WERI-Rb-1 (cell line): Measurements from ENCODE around the gene UGGT2.

ENCODE experiments used
- DNase-seq: peaks from one replicate; pipeline ENCODE4 v3.0.0-alpha.2; 2020
- H3K27ac ChIP-seq: fragments of 250-450 bp; sonication (Bioruptor Pico); 2 replicates; pipeline ENCODE4 v1.5.1; 2020; ENCODE audit warnings: mild to moderate bottlenecking, moderate library complexity
- H3K27me3 ChIP-seq: fragments of 250-450 bp; sonication (Bioruptor Pico); 2 replicates; pipeline ENCODE4 v1.5.1; 2021; ENCODE audit warnings: mild to moderate bottlenecking, low read depth, moderate library complexity; ENCODE audit not compliant: insufficient read depth, severe bottlenecking
- H3K36me3 ChIP-seq: fragments of 250-450 bp; sonication (Bioruptor Pico); 2 replicates; pipeline ENCODE4 v1.5.1; 2020; ENCODE audit warnings: mild to moderate bottlenecking, moderate library complexity
- H3K4me3 ChIP-seq: 2 replicates; pipeline ENCODE4 v1.5.1; 2011; ENCODE audit warnings: low read depth, mild to moderate bottlenecking, control low read depth, low read length
- H3K9me3 ChIP-seq: fragments of 250-450 bp; sonication (Bioruptor Pico); 2 replicates; pipeline ENCODE4 v1.5.1; 2021; ENCODE audit warnings: mild to moderate bottlenecking, moderate library complexity; ENCODE audit not compliant: severe bottlenecking
- TF ChIP-seq, protein P1 (sequence below): IDR thresholded peaks from 2 replicates; pipeline ENCODE4 v1.5.1; 2011; ENCODE audit warnings: low read depth, mild to moderate bottlenecking, control low read depth, inconsistent platforms, low read length

The UGGT2 gene

DNA sequence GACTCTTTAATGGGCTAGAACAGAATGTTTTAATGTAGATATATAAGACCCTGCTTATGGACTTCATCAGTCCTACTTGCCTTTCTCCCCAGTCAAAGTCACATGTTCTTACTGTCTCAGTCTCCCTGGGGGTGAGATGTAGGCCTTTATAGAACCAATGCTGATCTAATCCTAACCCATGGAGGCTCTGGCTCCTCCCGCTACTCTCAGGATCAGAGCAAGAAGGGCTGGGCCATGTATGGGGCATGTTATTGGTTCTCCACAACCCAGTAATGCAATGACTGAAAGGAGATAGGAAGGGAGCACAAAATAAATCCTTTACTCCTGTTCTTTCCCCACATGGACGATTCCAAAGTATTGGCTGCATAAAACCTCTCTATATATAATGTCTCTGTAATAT, 82.3 kb downstream of the UGGT2 start:
- DNase-seq: no peak
- H3K27ac ChIP-seq: no peak overlapping the region
- H3K4me3 ChIP-seq: no peak overlapping the region
- H3K36me3 ChIP-seq: no peaks in the 10 kb centered on the region; the same call in 1 of the 2 replicates
- H3K27me3 ChIP-seq: no peaks in the 10 kb centered on the region
- H3K9me3 ChIP-seq: peaks cover under 1% of the 10 kb centered on the region
- TF ChIP-seq, protein P1, sequence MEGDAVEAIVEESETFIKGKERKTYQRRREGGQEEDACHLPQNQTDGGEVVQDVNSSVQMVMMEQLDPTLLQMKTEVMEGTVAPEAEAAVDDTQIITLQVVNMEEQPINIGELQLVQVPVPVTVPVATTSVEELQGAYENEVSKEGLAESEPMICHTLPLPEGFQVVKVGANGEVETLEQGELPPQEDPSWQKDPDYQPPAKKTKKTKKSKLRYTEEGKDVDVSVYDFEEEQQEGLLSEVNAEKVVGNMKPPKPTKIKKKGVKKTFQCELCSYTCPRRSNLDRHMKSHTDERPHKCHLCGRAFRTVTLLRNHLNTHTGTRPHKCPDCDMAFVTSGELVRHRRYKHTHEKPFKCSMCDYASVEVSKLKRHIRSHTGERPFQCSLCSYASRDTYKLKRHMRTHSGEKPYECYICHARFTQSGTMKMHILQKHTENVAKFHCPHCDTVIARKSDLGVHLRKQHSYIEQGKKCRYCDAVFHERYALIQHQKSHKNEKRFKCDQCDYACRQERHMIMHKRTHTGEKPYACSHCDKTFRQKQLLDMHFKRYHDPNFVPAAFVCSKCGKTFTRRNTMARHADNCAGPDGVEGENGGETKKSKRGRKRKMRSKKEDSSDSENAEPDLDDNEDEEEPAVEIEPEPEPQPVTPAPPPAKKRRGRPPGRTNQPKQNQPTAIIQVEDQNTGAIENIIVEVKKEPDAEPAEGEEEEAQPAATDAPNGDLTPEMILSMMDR: no peak

DNA sequence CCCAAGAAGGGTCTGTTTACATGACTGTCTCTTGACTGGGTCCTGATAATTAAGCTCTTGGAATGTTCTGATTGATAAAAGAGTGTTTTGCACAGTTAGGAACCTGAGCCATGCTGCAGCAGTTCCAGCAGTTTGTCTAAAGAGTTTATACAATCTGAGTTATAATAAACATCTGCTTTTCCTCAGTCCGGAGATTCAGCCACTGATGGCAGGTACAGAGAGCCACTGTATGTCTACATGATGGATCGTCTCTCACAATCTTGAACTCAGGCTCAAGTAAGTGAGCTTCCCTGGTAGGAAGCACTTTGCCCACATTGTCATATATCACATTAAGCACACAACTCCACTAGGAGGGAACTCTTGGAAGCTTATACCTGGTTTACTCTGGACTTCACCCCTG, 84.3 kb downstream of the UGGT2 start:
- DNase-seq: no peak
- Histone ChIP-seq H3K9me3 (no peaks in the 10 kb centered on the region), H3K4me3 (no peak overlapping the region), H3K27ac (no peak overlapping the region), H3K27me3 (no peaks in the 10 kb centered on the region), H3K36me3 (no peaks in the 10 kb centered on the region; the same call in 1 of the 2 replicates)
- TF ChIP-seq, protein P1: no peak

DNA sequence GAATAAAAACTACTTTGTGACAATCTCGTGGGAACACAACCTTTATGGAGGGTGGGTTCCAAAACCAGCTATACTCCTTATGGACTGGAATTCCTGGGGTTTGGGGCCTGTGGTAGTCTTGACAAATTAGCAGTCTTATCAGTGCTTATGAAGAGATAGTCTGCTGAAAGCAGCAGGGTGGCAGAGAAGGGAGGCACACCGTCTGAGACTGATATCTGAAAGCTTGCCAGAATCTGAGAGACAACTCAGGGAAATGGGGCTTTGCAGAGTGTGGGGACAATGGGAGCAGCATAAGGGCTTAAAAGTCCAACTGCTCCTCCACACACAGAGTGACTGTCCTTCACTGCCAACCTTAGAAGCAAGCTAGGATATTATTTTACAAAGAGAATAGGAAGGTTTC, 95.9 kb downstream of the UGGT2 start:
- Histone ChIP-seq H3K36me3 (no peaks in the 10 kb centered on the region; the same call in 1 of the 2 replicates), H3K27ac (no peak overlapping the region), H3K9me3 (peaks cover 13% of the 10 kb centered on the region), H3K27me3 (no peaks in the 10 kb centered on the region), H3K4me3 (no peak overlapping the region)
- DNase-seq: no peak
- TF ChIP-seq, protein P1: no peak

DNA sequence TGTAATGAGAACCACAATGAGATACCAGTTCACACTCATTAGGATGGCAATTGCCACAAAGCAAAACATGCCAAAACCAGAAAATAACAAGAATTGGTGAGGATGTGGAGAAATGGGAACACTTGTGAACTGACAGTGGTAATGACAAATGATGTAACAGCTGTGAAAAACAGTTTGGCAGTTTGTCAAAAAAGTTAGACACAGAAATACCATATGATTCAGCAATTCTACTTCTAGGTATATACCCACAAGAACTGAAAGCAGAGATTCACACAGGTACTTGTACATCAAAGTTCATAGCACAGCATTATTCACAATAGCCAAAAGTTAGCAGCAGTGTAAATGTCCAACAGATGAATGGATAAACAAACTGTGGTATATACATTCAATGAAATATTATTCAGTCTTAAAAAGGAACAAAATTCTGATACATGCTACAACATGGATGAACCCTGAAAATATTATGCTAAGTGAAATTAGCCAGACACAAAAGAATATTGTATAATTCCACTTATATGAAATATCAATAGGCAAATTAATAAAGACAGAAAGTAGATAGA, 96.5 kb downstream of the UGGT2 start:
- Histone ChIP-seq H3K36me3 (no peaks in the 10 kb centered on the region; the same call in 1 of the 2 replicates), H3K4me3 (no peak overlapping the region), H3K9me3 (peaks cover 13% of the 10 kb centered on the region), H3K27me3 (no peaks in the 10 kb centered on the region), H3K27ac (no peak overlapping the region)
- TF ChIP-seq, protein P1: no peak
- DNase-seq: no peak

DNA sequence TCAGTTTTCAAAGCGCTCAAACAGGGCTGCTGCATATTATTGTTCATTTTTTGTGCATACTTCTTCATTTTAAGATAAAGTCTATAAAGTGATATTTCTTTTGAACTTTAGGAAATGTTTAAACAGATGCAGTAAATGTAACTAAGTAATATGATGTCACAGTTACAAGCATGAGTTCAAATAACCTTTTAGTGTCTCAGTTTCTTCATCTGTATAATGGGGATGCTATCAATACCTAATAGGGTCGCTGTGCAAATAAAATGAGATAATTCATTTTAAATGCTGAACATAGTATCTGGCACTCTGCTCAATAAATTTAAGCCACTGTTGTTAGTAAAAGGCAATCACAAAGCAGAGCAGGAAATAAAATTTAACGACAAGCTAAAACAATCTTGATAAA, 97.5 kb downstream of the UGGT2 start:
- H3K36me3 ChIP-seq: no peaks in the 10 kb centered on the region
- H3K27me3 ChIP-seq: no peaks in the 10 kb centered on the region

More for the DNA sequence above, 97.5 kb downstream of the UGGT2 start:
- no peak for DNase-seq
- Histone ChIP-seq H3K9me3 (peaks cover 9% of the 10 kb centered on the region), H3K27ac (no peak overlapping the region), H3K4me3 (no peak overlapping the region)
- TF ChIP-seq, protein P1: no peak
